Stimulated activated CD4-positive, alpha-beta T cell treated with anti-CD3 and anti-CD28 coated beads, Interleukin-2, amount 100 ng/mL, for 48 hours (primary cell): ENCODE data around the gene CCR5AS.
"Not testable (repeated sequence)": the region's sequence is repeated elsewhere in the genome, so short reads cannot be mapped to it uniquely, and the experiment has no call there.

Source experiments
- DNase-seq, 2 donors: peaks; one replicate each; pipeline ENCODE4 v3.0.0-alpha.2; 2020

The CCR5AS gene

GRCh38 chr3:46353090-46353489 is 53.8 kb downstream of the CCR5AS start:
- no peak for DNase-seq

- DNase-seq, result no peak
Measured at GRCh38 chr3:46351646-46352045, 55.2 kb downstream of the CCR5AS start.

GRCh38 chr3:46350262-46350565 is 56.7 kb downstream of the CCR5AS start:
- DNase-seq, result no peak

- no peak for DNase-seq
Measured at GRCh38 chr3:46349484-46350261, 57.2 kb downstream of the CCR5AS start.

- DNase-seq, result no peak
Measured at GRCh38 chr3:46348823-46349482, 57.9 kb downstream of the CCR5AS start.

- no peak for DNase-seq
Measured at GRCh38 chr3:46344476-46344875, 62.4 kb downstream of the CCR5AS start.

- no peak for DNase-seq
Measured at GRCh38 chr3:46338840-46339239, 68.0 kb downstream of the CCR5AS start.

- no peak for DNase-seq
Measured at GRCh38 chr3:46337911-46338310, 69.0 kb downstream of the CCR5AS start.

- no peak for DNase-seq
Measured at GRCh38 chr3:46335541-46335940, 71.3 kb downstream of the CCR5AS start.

GRCh38 chr3:46334741-46335478 is 72.0 kb downstream of the CCR5AS start:
- no peak for DNase-seq

GRCh38 chr3:46330676-46331075 is 76.2 kb downstream of the CCR5AS start:
- DNase-seq, result not testable (repeated sequence)

GRCh38 chr3:46325645-46326300 is 81.1 kb downstream of the CCR5AS start:
- no peak for DNase-seq

- DNase-seq, result no peak
Measured at GRCh38 chr3:46324036-46324435, 82.8 kb downstream of the CCR5AS start.

- DNase-seq, result no peak
Measured at GRCh38 chr3:46321461-46322104, 85.3 kb downstream of the CCR5AS start.

- no peak for DNase-seq
Measured at GRCh38 chr3:46318207-46318927, 88.5 kb downstream of the CCR5AS start.

- no peak for DNase-seq
Measured at GRCh38 chr3:46316206-46316605, 90.7 kb downstream of the CCR5AS start.

- no peak for DNase-seq
Measured at GRCh38 chr3:46314517-46314916, 92.3 kb downstream of the CCR5AS start.
